Measurements from ENCODE around the gene RAD51B. TPM values are rescaled to one million over a fixed set of nuclear protein-coding genes. Genes with fewer than 3 reads are reported as not detected.

RAD51B gene
- total RNA-seq, 4 donors from 2014 or later = 8.9 to 30.3 (median 10.4) TPM

- DNase-seq (ENCODE audit: low spot score) = no peak
- TF ChIP-seq CTCF (IDR thresholded peaks at IDR 0.05) = no peak
- ATAC-seq (ENCODE audit: low FRiP score) = no peak
Observed at GRCh38 chr14:68690089-68690958, 870.7 kb downstream of the RAD51B start.

- no peak for DNase-seq (ENCODE audit: low spot score)
- no peak for TF ChIP-seq CTCF (IDR thresholded peaks at IDR 0.05)
- ATAC-seq (ENCODE audit: low FRiP score) = no peak
Observed at GRCh38 chr14:68691031-68691791, 871.6 kb downstream of the RAD51B start.

- no peak for DNase-seq (ENCODE audit: low spot score)
- ATAC-seq (ENCODE audit: low FRiP score) = no peak
- TF ChIP-seq CTCF (IDR thresholded peaks at IDR 0.05) = no peak
Observed at GRCh38 chr14:68691792-68692118, 872.2 kb downstream of the RAD51B start.

- DNase-seq (ENCODE audit: low spot score) = no peak
- no peak for TF ChIP-seq CTCF (IDR thresholded peaks at IDR 0.05)
- no peak for ATAC-seq (ENCODE audit: low FRiP score)
Observed at GRCh38 chr14:68692216-68692615, 872.6 kb downstream of the RAD51B start.

GRCh38 chr14:68692916-68693771 is 873.6 kb downstream of the RAD51B start:
- TF ChIP-seq CTCF (IDR thresholded peaks at IDR 0.05) = no peak
- no peak for DNase-seq (ENCODE audit: low spot score)
- ATAC-seq (ENCODE audit: low FRiP score) = peak; percentile 23

- DNase-seq (ENCODE audit: low spot score) (no peak), ATAC-seq (ENCODE audit: low FRiP score) (no peak)
- TF ChIP-seq CTCF (IDR thresholded peaks at IDR 0.05) = no peak
Observed at GRCh38 chr14:68693926-68694325, 874.3 kb downstream of the RAD51B start.

Data from omental fat pad (tissue), 4 donors.